K562 (cell line): Measurements from ENCODE around the gene NFATC1. TPM values are rescaled to one million over a fixed set of nuclear protein-coding genes. Genes with fewer than 3 reads are reported as not detected.

Experiments
- CXXC5 ChIP-seq: fragments of 250-450 bp; sonication (Bioruptor Pico); IDR thresholded peaks from 2 replicates; pipeline ENCODE4 v1.8.0; 2022; ENCODE audit warnings: inconsistent platforms, mild to moderate bottlenecking, moderate library complexity
- E2F8 ChIP-seq: fragments of 450-650 bp; IDR thresholded peaks from 2 replicates; pipeline ENCODE4 v1.7.1; 2018; ENCODE audit warnings: mild to moderate bottlenecking, low read depth; ENCODE audit not compliant: partially characterized antibody
- GATAD2A ChIP-seq: fragments of 450-650 bp; IDR thresholded peaks from 2 replicates; pipeline ENCODE4 v1.6.1; 2017
- ILK ChIP-seq: fragments of 450-650 bp; IDR thresholded peaks from 2 replicates; pipeline ENCODE4 v1.6.1; 2016; ENCODE audit warnings: missing genetic modification characterization, low read depth, mild to moderate bottlenecking, missing compliant biosample characterization, moderate library complexity, borderline replicate concordance
- JUNB ChIP-seq: fragments of 450-650 bp; formaldehyde crosslinking; conservative IDR thresholded peaks from 2 replicates; pipeline ENCODE4 v1.4.0; 2020; ENCODE audit warnings: mild to moderate bottlenecking
- MTA2 ChIP-seq: fragments of 450-650 bp; IDR thresholded peaks from 2 replicates; pipeline ENCODE4 v1.6.1; 2016; ENCODE audit warnings: low read depth
- NR4A1 ChIP-seq, 2 experiments: fragments of 250-450 bp in 1 of 2; fragments of 450-650 bp in 1 of 2; sonication (Bioruptor Pico) in 1 of 2; IDR thresholded peaks; 2 replicates each; pipeline versions ENCODE4 v1.4.0 to v1.6.1; 2016 to 2020; ENCODE audit warnings: mild to moderate bottlenecking in 2 of 2, missing compliant biosample characterization in 1 of 2, missing genetic modification characterization in 1 of 2, moderate library complexity in 1 of 2
- ZNF239 ChIP-seq: fragments of 250-450 bp; sonication (Bioruptor Pico); IDR thresholded peaks from 2 replicates; pipeline ENCODE4 v1.4.0; 2020; ENCODE audit warnings: mild to moderate bottlenecking
- polyA plus RNA-seq, 8 experiments: library from polyadenylated mRNA; depleted of rRNA in 4 of 8; stranded (reverse) in 5 of 8; unstranded in 3 of 8; fragments of >200 nt; fragmentation: Nextera tagmentation in 2 of 8; fragmentation: Illumina TruSeq in 1 of 8; extraction: Ambion mirVana in 2 of 8; extraction: Trizol in 1 of 8; gene quantifications; 2 replicates each; pipeline versions ENCODE4 v1.2.1 to v1.2.3, GENCODE V29; 2011 to 2014; ENCODE audit warnings: inconsistent platforms in 1 of 8, missing spikeins in 1 of 8
- total RNA-seq, 7 experiments: library from RNA; depleted of rRNA in 6 of 7; stranded (reverse); fragments of >200 nt in 6 of 7; fragmentation: Illumina TruSeq in 2 of 7; extraction: Trizol in 2 of 7; gene quantifications; 2 replicates each; pipeline versions ENCODE4 v1.2.1 to v1.2.3, GENCODE V29; 2011 to 2021; ENCODE audit warnings: low replicate concordance in 1 of 7
- TF ChIP-seq, protein P1 (sequence below), 2 experiments: fragments of 450-650 bp; IDR thresholded peaks; 2 replicates each; pipeline ENCODE4 v1.6.1; 2016; ENCODE audit warnings: mild to moderate bottlenecking in 2 of 2, borderline replicate concordance in 1 of 2, low read depth in 1 of 2, moderate library complexity in 1 of 2
- TF ChIP-seq, protein P2 (sequence below): fragments of 250-450 bp; sonication (Bioruptor Pico); IDR thresholded peaks from 2 replicates; pipeline ENCODE4 v1.8.0; 2022; ENCODE audit warnings: inconsistent platforms
- TF ChIP-seq, protein P3 (sequence below), 2 experiments: fragments of 200-800 bp in 1 of 2; sonication (Bioruptor generic) in 1 of 2; sonication (generic) in 1 of 2; formaldehyde crosslinking in 1 of 2; IDR thresholded peaks in 1 of 2; conservative IDR thresholded peaks in 1 of 2; 2 replicates each; pipeline versions ENCODE4 v1.5.0 to v1.6.1; 2016 to 2020; ENCODE audit warnings: missing compliant biosample characterization in 1 of 2, missing genetic modification characterization in 1 of 2, missing genetic modification reagents in 1 of 2

NFATC1 gene
- total and polyA plus RNA-seq, 9 of the 15 experiments (the other 6 are each of a cell fraction or from before 2014, with no cell fraction given) = 1.1 to 16.4 (median 2.5) TPM

DNA sequence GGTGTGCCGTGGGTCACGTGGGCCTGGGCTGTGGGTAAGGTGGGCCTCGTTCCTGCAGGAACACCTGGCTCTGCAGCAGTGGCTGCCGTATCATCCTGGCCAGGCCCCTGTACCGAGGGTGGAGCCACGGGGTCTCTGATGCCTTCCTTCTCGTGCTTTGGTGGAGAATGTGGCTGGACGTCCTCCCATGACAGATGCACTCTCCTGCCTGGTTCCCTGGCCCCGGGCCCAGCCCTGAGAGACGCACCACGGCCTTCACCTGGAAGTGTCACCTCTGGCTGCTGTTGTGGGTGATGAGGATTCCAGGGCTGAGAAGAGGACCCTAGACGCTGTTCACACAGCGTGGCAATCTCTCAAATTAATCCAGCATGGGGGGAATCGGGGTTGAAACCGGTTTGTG lies 49.5 kb downstream of the NFATC1 start (continued):
- TF ChIP-seq, protein P1, sequence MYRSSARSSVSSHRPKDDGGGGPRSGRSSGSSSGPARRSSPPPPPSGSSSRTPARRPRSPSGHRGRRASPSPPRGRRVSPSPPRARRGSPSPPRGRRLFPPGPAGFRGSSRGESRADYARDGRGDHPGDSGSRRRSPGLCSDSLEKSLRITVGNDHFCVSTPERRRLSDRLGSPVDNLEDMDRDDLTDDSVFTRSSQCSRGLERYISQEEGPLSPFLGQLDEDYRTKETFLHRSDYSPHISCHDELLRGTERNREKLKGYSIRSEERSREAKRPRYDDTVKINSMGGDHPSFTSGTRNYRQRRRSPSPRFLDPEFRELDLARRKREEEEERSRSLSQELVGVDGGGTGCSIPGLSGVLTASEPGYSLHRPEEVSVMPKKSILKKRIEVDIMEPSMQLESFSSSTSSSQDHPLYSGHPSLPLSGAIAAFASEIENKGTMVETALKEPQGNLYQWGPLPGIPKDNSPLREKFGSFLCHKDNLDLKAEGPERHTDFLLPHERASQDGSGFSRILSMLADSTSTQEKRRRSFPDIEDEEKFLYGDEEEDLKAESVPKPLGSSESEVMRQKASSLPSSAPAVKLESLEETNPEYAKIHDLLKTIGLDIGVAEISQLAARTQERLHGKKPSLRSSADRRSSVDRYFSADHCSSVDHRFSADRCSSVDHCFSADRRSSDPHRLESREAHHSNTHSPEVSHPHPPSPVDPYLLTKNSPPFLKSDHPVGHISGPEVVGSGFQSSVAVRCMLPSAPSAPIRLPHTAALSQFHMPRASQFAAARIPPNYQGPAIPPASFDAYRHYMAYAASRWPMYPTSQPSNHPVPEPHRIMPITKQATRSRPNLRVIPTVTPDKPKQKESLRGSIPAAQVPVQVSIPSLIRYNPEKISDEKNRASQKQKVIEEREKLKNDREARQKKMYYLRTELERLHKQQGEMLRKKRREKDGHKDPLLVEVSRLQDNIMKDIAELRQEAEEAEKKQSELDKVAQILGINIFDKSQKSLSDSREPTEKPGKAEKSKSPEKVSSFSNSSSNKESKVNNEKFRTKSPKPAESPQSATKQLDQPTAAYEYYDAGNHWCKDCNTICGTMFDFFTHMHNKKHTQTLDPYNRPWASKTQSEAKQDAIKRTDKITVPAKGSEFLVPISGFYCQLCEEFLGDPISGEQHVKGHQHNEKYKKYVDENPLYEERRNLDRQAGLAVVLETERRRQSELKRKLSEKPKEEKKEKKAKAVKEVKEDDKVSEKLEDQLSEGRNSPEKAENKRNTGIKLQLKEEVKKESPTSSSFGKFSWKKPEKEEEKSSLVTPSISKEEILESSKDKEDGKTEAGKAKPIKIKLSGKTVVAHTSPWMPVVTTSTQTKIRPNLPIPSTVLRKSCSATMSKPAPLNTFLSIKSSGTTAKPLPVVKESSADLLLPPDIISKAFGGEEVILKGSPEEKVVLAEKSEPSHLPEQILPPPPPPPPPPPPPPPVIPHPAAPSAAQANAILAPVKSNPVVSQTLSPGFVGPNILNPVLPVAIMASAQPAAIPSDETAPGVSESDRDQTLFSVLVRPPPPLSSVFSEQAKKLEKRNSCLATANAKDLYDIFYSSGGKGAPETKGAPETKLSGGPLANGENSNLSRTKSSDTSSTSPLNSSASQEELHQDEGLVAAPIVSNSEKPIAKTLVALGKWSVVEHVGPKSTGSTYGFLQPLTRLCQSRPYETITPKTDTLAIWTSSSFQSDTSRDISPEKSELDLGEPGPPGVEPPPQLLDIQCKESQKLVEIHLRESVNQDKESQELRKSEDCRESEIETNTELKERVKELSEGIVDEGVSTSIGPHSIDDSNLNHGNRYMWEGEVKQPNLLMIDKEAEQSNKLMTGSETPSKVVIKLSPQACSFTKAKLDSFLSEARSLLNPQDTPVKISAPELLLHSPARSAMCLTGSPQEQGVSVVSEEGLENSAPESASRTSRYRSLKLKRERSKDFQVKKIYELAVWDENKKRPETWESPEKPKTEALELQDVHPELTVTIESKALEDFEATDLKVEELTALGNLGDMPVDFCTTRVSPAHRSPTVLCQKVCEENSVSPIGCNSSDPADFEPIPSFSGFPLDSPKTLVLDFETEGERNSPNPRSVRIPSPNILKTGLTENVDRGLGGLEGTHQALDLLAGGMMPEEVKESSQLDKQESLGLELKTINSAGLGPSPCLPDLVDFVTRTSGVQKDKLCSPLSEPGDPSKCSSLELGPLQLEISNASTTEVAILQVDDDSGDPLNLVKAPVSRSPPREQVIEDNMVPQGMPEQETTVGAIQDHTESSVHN (IDR thresholded peaks at IDR 0.05; ENCODE audit: borderline replicate concordance in 1 of 2, low read depth in 1 of 2) = no peak
- TF ChIP-seq GATAD2A = no peak
- no peak for TF ChIP-seq MTA2
- TF ChIP-seq, protein P2, sequence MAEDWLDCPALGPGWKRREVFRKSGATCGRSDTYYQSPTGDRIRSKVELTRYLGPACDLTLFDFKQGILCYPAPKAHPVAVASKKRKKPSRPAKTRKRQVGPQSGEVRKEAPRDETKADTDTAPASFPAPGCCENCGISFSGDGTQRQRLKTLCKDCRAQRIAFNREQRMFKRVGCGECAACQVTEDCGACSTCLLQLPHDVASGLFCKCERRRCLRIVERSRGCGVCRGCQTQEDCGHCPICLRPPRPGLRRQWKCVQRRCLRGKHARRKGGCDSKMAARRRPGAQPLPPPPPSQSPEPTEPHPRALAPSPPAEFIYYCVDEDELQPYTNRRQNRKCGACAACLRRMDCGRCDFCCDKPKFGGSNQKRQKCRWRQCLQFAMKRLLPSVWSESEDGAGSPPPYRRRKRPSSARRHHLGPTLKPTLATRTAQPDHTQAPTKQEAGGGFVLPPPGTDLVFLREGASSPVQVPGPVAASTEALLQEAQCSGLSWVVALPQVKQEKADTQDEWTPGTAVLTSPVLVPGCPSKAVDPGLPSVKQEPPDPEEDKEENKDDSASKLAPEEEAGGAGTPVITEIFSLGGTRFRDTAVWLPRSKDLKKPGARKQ (CRISPR knock-in tag) = no peak
- no peak for TF ChIP-seq ILK (tag)
- TF ChIP-seq NR4A1 (CRISPR knock-in tag; IDR thresholded peaks at IDR 0.05) = no peak
- no peak for TF ChIP-seq NR4A1 (tag; IDR thresholded peaks at IDR 0.05)
- TF ChIP-seq JUNB (CRISPR knock-in tag) = no peak
- TF ChIP-seq E2F8 = no peak
- TF ChIP-seq CXXC5 (CRISPR knock-in tag) = no peak
- TF ChIP-seq, protein P3, sequence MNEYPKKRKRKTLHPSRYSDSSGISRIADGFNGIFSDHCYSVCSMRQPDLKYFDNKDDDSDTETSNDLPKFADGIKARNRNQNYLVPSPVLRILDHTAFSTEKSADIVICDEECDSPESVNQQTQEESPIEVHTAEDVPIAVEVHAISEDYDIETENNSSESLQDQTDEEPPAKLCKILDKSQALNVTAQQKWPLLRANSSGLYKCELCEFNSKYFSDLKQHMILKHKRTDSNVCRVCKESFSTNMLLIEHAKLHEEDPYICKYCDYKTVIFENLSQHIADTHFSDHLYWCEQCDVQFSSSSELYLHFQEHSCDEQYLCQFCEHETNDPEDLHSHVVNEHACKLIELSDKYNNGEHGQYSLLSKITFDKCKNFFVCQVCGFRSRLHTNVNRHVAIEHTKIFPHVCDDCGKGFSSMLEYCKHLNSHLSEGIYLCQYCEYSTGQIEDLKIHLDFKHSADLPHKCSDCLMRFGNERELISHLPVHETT (CRISPR knock-in tag; conservative IDR thresholded peaks at IDR 0.05 in 1 of 2, IDR thresholded peaks at IDR 0.05 in 1 of 2) = no peak
- TF ChIP-seq ZNF239 (CRISPR knock-in tag) = no peak
